ENCODE results near the gene MYL2.

The MYL2 gene

DNA sequence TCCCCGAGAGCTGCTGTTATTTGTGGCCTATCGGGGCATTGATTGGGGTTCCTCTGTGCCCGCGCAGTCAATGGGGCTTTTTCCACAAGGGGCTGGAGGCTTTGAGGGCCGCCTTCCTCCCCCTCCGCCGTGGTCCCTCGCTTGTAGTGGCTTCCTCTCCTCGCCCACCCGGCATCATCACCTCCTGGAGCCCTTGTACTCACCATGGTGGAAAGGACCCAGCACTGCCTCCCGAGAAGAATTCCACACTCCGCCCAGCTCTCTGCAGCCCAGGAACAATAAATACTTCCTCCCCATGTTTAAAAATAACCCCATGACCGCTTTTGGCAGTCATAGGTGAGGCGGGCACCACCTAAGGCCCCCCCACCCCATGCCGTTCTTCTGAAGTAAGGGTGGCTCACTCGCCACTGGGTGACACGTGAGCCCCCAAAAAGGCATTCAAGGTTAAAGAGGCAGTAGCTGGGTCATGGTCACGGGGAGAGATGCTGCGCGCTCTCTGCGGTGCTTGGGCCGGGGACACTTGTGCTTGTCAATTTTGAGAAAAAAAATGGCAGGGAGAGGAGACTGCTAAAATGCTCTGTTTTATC is at the start of gene MYL2:
MYL2 (minus strand) TSS at position 256 of the 587 bp plus-strand sequence; CDS start at position 206, 50 bp downstream.
- H3K79me2 ChIP-seq (ENCODE audit: insufficient read depth, low read length), result no peaks in the 10 kb centered on the region
- H3K4me2 ChIP-seq (ENCODE audit: low read length), result no peak within 1 kb of the TSS
- no peaks in the 10 kb centered on the region for H3F3A ChIP-seq (ENCODE audit: insufficient read depth, low read length)
- H3K9me2 ChIP-seq (ENCODE audit: low read depth, low read length), result no peaks in the 10 kb centered on the region
- TF ChIP-seq, protein P1, sequence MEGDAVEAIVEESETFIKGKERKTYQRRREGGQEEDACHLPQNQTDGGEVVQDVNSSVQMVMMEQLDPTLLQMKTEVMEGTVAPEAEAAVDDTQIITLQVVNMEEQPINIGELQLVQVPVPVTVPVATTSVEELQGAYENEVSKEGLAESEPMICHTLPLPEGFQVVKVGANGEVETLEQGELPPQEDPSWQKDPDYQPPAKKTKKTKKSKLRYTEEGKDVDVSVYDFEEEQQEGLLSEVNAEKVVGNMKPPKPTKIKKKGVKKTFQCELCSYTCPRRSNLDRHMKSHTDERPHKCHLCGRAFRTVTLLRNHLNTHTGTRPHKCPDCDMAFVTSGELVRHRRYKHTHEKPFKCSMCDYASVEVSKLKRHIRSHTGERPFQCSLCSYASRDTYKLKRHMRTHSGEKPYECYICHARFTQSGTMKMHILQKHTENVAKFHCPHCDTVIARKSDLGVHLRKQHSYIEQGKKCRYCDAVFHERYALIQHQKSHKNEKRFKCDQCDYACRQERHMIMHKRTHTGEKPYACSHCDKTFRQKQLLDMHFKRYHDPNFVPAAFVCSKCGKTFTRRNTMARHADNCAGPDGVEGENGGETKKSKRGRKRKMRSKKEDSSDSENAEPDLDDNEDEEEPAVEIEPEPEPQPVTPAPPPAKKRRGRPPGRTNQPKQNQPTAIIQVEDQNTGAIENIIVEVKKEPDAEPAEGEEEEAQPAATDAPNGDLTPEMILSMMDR (IDR thresholded peaks at IDR 0.05; ENCODE audit: low read length), result no peak
- TF ChIP-seq EZH2 (IDR thresholded peaks at IDR 0.05; ENCODE audit: borderline replicate concordance, low read length), result no peak
- H3K27ac ChIP-seq (ENCODE audit: low read depth, low read length, poor library complexity, severe bottlenecking), result no peak within 1 kb of the TSS
- H2AFZ ChIP-seq (ENCODE audit: low read length), result no peak within 1 kb of the TSS
- H4K20me1 ChIP-seq (ENCODE audit: insufficient read depth, low read length), result no peaks in the 10 kb centered on the region
- no peaks in the 10 kb centered on the region for H3K27me3 ChIP-seq (ENCODE audit: insufficient read depth, low read length)
- H3K4me1 ChIP-seq (ENCODE audit: insufficient read depth, low read length, severe bottlenecking), result no peaks in the 10 kb centered on the region
- H3K9me3 ChIP-seq (ENCODE audit: low read length), result no peaks in the 10 kb centered on the region
- no peak within 1 kb of the TSS for H3K9ac ChIP-seq (ENCODE audit: low read length)
- H3K4me3 ChIP-seq (ENCODE audit: low read depth, low read length, poor library complexity, severe bottlenecking), result no peak within 1 kb of the TSS
- no peaks in the 10 kb centered on the region for H3K36me3 ChIP-seq (ENCODE audit: insufficient read depth, low read length)

GRCh38 chr12:110966081-110966760 is 45.8 kb upstream of the MYL2 start:
- no peaks in the 10 kb centered on the region for H3K36me3 ChIP-seq (ENCODE audit: insufficient read depth, low read length)
- no peak overlapping the region for H2AFZ ChIP-seq (ENCODE audit: low read length)
- no peak overlapping the region for H3K4me2 ChIP-seq (ENCODE audit: low read length)
- H3K9me3 ChIP-seq (ENCODE audit: low read length), result no peaks in the 10 kb centered on the region
- H3K4me3 ChIP-seq (ENCODE audit: low read depth, low read length, poor library complexity, severe bottlenecking), result no peak overlapping the region
- H3K27ac ChIP-seq (ENCODE audit: low read depth, low read length, poor library complexity, severe bottlenecking), result no peak overlapping the region
- TF ChIP-seq, protein P1 (IDR thresholded peaks at IDR 0.05; ENCODE audit: low read length), result no peak
- TF ChIP-seq EZH2 (IDR thresholded peaks at IDR 0.05; ENCODE audit: borderline replicate concordance, low read length), result no peak
- no peaks in the 10 kb centered on the region for H3K4me1 ChIP-seq (ENCODE audit: insufficient read depth, low read length, severe bottlenecking)
- H3K9ac ChIP-seq (ENCODE audit: low read length), result no peak overlapping the region
- H4K20me1 ChIP-seq (ENCODE audit: insufficient read depth, low read length), result no peaks in the 10 kb centered on the region
- H3K9me2 ChIP-seq (ENCODE audit: low read depth, low read length), result no peaks in the 10 kb centered on the region
- no peaks in the 10 kb centered on the region for H3K79me2 ChIP-seq (ENCODE audit: insufficient read depth, low read length)
- no peaks in the 10 kb centered on the region for H3K27me3 ChIP-seq (ENCODE audit: insufficient read depth, low read length)
- no peaks in the 10 kb centered on the region for H3F3A ChIP-seq (ENCODE audit: insufficient read depth, low read length)

DNA sequence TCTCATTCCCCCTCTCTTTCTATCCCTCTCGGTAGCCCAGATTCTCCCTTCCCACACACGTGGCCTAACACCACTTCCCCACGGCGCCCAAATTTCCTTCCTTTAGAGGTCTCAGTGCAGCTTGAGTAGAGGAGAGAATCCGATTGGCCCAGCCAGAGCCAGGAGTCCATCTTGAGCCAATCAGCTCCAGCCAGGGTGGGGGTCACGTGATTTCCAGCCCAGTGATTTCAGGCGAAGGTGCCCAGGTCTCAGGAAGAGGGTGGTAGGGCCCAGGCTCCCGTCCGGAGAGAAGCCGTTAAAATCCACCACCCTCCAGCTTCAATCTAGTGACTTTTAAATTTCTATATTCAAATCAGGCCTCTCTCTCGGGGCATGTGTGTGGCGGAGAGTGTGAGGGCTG is 45.2 kb upstream of the MYL2 start:
- Histone ChIP-seq H2AFZ (ENCODE audit: low read length) (no peak overlapping the region), H3K36me3 (ENCODE audit: insufficient read depth, low read length) (no peaks in the 10 kb centered on the region), H3F3A (ENCODE audit: insufficient read depth, low read length) (no peaks in the 10 kb centered on the region), H4K20me1 (ENCODE audit: insufficient read depth, low read length) (no peaks in the 10 kb centered on the region), H3K9me2 (ENCODE audit: low read depth, low read length) (no peaks in the 10 kb centered on the region), H3K4me1 (ENCODE audit: insufficient read depth, low read length, severe bottlenecking) (no peaks in the 10 kb centered on the region), H3K9me3 (ENCODE audit: low read length) (no peaks in the 10 kb centered on the region), H3K4me3 (ENCODE audit: low read depth, low read length, poor library complexity, severe bottlenecking) (no peak overlapping the region), H3K27me3 (ENCODE audit: insufficient read depth, low read length) (no peaks in the 10 kb centered on the region), H3K27ac (ENCODE audit: low read depth, low read length, poor library complexity, severe bottlenecking) (no peak overlapping the region), H3K79me2 (ENCODE audit: insufficient read depth, low read length) (no peaks in the 10 kb centered on the region), H3K4me2 (ENCODE audit: low read length) (no peak overlapping the region), H3K9ac (ENCODE audit: low read length) (no peak overlapping the region)
- TF ChIP-seq EZH2 (IDR thresholded peaks at IDR 0.05; ENCODE audit: borderline replicate concordance, low read length), result no peak

Measured in OCI-LY1 (cell line).